HG03558 (cell line): ENCODE data around the gene KRT4.
"Not testable (repeated sequence)": the region's sequence is repeated elsewhere in the genome, so short reads cannot be mapped to it uniquely, and the experiment has no call there.

Source experiments
- ATAC-seq: cut with Tn5 transposase; IDR thresholded peaks from one replicate; pipeline ENCODE4 v1.9.1; 2021; ENCODE audit warnings: moderate number of reproducible peaks; ENCODE audit not compliant: unreplicated experiment; ENCODE audit errors: extremely low read depth

KRT4 gene

DNA sequence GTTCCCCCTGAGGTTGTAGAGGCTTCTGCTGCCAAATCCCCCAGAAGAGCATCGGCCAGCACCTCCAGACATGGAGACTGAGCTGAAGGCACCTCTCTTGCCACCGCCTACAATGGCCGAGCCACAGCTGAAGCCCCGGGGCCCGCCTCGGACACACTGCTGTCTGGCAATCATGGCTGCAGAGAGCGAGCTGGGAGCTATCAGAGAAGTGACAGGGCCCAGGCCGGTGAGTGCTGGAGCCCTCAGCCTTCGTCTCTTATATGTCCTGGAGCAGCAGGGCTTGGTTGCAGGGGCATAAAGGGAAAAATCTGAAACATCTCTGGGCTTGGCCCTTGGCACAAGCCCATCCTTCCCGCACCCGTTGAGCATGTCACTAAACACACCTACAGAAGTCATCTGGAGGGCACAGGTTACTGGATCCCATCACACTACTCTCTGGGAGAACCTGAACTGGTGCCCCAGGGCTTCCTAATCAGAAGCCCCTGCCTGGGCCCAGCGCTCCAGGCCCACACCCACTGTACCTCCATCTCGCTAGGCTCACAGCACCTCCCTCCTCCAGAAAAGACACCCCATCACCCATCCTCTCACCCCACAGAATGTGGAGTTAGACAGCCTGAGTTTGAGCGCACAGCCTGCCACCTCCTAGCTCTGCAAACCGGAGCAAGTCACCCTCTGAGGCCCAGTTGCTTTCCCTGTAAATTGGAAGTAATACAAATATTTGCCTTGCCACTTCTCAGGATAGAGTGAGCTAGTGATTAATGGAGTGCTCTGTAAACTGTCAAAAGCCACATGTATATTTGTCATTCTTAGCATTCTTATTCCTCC lies at the start of gene KRT4:
Gene KRT4, minus strand, starts transcription at position 232 of the 825 bp plus-strand sequence. Its CDS starts 58 bp downstream, at position 174.
- no peak for ATAC-seq

DNA sequence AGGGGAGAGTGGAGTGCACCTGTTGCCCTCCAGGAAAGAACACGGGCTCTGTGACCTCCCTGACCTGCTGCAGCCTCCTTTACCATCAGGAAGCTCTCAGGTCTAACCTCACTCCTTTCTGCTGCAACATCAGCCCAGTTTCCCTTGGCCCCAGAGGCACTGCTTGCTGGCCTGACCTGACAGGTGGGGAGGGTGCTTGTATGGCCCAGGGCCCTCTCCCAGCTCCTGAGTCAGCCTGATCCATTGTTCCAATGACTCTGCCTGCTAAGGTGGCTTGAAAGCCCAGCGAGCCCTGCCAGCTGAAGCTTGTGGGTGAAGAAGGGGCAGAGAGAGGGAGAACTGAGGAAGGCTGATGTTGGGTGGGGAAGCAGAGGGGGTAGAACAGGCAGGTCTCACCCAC lies 48.1 kb upstream of the KRT4 start:
- ATAC-seq: no peak

DNA sequence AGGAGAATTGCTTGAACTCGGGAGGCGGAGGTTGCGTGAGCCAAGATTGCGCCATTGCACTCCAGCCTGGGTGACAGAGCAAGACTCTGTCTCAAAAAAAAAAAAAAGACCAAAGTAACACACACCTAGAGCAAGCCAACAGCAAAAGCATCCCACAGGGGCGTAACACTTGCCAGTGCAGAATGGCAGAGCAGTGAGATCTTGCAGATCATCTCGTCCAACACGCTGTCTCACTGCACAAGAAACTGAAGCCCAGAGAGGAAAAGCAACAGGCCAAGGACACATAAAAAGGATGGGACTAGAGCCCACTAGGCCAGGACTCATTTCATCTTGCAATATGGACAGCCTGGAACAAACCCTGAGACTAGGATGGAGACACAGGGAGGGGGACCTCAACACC lies 47.6 kb upstream of the KRT4 start:
- no peak for ATAC-seq

- no peak for ATAC-seq
Measured at GRCh38 chr12:52860102-52860823, 46.3 kb upstream of the KRT4 start.

GRCh38 chr12:52857500-52857899 lies 43.6 kb upstream of the KRT4 start:
- ATAC-seq: no peak

GRCh38 chr12:52856787-52857186 lies 42.9 kb upstream of the KRT4 start:
- ATAC-seq: no peak

- ATAC-seq: not testable (repeated sequence)
Measured at GRCh38 chr12:52856077-52856476, 42.2 kb upstream of the KRT4 start.

DNA sequence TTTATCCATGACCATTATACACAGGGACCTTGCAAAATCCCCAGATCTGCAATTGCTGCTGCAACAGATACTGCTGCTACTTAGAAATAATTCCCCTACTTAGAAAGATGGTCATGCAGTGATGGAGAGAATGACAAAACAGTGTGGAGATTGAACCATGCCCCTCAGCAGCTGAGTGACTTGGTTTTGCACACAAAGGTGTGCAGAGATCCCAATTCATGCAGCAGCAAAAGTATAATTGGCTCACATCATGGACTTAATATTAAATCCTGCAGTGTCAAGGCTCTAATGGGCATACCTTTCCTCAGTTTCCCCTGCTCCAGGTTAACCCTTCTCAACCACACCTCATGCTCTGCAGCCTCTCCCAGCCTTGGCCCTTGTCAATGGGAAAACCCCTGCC lies 37.9 kb upstream of the KRT4 start:
- ATAC-seq: no peak

- ATAC-seq: no peak
Measured at GRCh38 chr12:52850681-52851080, 36.8 kb upstream of the KRT4 start.

- ATAC-seq: no peak
Measured at GRCh38 chr12:52849511-52849910, 35.6 kb upstream of the KRT4 start.

DNA sequence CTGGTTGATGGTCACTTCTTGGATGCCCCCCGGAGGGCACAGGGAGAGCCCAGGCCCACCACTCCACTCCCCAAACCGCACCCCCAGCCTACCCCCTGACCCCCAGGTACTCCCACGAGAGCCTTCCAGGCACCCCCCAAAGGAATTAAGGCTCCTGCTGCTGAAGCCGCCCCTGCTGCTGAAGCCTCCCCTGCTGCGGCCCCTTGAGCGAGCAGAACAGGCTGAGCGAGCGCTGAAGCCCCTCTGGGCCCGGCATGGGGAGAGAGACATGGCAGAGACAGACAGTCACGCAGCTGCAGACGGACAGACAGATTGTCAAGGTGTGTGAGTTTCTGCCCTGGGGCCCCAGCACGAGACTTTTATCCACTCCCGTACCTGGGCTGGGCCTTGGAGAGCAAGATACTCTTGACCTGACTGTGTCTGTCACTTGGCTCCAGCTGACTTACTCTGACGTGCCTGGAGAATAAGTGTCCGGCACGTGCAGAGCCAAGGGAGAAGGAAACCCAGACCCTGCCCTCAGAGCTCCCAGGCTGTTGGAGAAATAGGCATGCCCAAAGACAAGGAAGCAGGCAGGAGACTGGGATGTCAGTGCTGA lies 34.8 kb upstream of the KRT4 start, which contains the start of gene KRT78:
Gene KRT78, minus strand, starts transcription at position 334 of the 595 bp plus-strand sequence. Its CDS starts 64 bp downstream, at position 270.
- ATAC-seq: no peak

- ATAC-seq: no peak
Measured at GRCh38 chr12:52847335-52848102, 33.6 kb upstream of the KRT4 start.

- no peak for ATAC-seq
Measured at GRCh38 chr12:52846356-52846970, 32.5 kb upstream of the KRT4 start.

DNA sequence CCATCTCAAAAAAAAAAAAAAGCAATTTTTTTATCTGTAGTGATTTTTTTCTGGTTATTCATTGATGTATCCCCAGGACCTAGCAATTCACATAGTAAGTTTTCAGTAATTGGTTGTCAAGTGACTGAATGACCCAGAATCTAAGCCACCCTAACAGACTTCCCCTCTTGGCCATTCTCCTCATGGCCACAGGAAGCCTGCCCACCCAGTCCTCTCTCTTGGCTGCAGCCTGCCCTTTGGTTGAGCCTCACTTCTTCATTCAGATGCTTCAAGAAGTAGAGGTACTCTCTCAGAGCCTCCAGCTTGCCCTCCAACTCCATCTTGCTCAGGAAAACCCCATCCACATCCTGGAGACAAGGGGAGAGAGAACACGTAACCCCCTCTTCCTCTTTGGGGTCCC lies 32.0 kb upstream of the KRT4 start:
- ATAC-seq: no peak

DNA sequence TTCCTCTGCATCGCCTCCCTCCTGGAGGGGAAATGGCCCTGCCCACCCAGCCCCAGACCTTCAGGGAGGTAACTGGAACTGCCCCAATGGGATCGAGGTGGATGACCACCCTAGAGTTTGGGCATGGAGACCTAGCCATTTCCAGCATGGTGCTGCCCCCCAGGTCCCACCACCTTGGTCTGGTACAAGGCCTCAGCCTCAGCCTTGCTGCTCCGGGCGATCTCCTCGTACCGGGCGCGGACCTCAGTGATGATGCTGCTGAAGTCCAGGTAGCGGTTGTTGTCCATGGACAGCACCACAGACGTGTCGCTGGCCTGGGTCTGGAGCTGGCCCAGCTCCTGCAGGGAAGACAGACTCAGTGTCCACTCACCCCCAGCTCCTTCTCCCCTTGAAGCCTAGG lies 30.5 kb upstream of the KRT4 start:
- ATAC-seq: no peak

DNA sequence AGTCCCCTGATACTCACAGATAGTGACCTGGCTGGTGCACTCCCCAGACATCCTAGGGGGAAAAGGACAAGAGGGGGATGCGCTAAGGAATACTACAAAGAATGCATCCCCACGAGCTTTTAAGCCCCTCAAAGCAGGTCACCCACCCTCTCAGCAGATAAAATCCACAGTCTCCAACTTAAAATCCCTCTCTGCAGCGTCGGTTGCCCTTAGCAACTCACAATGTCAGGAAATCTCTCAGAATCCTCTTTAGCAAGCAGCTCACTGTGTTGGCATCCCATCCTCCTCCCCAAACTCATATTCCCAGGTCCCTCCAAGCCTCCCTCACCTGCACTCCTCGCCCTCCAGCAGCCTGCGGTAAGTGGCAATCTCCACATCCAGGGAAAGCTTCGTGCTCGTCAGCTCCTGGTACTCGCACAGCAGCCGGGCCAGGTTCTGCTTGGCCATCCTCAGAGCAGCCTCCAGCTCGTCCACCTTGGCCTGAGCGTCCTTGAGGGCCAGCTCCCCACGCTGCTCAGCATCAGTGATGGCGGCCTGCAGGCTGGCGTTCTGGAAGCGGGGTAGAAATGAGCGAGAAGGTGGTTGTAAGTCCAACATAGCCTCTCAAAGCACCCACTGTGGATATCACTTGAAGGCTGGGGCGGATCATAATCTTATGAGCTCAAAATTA lies 25.7 kb upstream of the KRT4 start:
- no peak for ATAC-seq

DNA sequence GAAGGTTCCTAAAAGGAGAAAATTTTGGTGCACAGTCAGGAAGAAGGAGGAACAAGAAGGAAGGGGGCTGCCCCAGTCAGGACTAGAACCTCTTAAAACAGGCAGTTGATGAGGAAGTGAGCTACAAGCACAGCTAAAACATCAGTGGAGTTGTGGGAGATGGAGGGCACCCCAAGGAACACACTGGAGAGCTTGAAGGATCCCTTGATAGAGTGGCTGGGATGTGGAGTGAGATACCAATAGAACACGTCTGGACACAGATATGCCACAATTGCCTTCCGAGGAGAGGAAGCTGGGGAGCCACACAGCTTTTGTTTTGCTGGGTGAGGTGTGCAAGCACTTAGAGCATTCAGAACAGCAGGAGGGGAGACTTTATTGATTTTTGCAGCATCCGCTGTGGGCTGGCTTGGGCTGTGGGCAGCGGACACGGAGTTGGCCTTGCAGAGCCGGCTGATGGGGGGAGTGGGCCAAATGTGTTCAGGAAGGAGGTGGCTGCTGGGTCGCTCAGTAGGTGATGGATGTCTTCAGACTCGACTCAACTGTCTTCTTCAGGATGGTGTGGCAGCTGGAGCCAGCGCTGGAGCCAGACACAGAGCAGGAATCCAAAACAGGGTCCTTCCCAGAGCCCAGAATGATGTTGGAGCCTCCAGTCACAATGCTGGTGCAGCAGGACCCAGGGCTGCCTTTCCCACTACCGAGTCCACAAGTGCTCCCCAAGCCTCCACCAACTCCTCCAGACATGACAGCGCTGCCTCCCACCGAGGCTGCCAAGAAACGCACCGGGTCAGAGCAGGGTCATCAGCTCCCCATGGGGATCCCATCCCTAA lies 24.9 kb upstream of the KRT4 start:
- no peak for ATAC-seq

DNA sequence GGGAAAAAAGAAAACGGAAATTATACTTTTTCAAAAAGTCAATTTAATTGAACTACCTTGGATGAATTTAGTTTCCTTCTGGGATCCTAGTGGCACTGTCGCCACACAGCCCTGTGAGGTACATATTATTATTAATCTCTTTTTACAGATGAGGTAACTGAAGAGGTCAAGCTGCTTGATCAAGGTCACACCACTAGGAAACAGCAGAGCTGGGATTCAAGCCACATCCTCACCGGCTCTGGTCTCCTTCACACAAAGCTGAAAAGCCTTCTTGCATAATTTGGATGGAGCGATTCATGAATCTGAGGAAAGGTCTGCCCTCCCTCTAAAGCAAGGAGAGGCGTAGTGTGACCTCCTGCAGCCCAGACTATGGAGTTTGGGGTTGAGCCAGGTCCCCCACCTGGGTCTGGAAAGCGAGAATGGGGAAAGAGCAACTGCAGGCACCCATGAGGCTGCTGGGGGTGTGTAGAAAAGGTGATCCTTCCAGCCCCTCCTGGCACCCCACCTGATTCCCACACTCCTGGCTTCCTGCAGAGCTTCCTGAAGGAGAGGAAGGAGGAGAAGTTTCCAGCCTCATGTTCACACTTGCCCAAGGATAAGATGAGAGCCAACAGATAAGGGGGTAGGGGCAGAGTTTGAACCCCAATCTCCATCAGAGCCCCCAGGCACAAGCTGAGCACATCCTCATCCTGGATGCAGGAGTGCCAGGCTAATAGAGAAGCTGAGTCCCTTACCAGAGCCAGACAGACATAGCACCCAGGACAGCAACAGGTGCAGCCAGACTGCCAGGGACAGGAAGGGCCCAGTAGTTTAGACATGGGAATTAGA lies 24.1 kb upstream of the KRT4 start:
- ATAC-seq: no peak
